SH-SY5Y (cell line): ENCODE measurements around the gene TACC3.

Experiments used
- GATA2 ChIP-seq: IDR thresholded peaks from 2 replicates; pipeline ENCODE4 v1.6.1; 2011; ENCODE audit warnings: mild to moderate bottlenecking, low read depth, low read length
- GATA3 ChIP-seq: IDR thresholded peaks from 2 replicates; pipeline ENCODE4 v1.6.1; 2011; ENCODE audit warnings: low read depth, mild to moderate bottlenecking, low read length, moderate library complexity

The TACC3 gene

DNA sequence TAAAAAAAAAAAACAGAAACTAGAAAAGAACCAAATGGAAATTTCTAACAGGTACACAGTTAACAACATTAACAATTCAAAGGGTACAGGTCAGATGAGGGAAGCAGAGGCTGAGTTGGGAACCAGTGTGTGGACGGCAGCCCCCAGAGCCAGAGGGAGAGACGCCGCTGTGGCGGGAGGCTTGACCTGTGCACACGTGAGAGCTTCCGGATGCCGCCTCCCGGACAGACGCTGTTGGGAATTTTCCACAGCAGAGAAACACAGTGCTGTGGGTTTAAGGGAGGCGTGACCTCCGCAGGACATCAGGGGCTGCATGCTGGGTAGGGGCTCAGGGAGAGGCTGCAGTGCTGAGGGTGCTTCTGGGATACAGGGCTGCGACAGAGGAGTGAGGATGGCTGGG lies 22.2 kb downstream of the TACC3 start:
- TF ChIP-seq GATA2 (no peak), GATA3 (no peak)

DNA sequence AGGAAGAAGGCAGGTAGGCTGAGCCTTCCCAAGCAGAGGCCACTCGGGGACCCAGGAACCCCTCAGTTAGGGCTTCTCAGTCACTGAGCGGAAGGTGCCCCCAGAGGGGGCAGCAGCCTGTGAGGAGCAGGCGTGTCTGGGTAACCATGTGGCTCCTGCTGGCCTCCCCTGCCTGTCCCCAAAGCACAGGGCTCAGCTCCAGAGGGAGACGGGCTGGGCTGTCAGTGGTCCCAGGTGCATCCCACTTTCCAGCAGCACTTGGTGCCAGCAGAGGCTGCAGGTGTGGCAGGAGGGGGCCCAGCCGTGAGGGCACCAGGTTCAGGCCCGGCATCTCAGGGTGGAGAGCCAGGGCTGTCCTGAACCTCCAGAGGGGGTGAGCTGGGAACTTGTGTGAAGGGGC lies 22.7 kb downstream of the TACC3 start:
- TF ChIP-seq GATA2 (no peak), GATA3 (no peak)

DNA sequence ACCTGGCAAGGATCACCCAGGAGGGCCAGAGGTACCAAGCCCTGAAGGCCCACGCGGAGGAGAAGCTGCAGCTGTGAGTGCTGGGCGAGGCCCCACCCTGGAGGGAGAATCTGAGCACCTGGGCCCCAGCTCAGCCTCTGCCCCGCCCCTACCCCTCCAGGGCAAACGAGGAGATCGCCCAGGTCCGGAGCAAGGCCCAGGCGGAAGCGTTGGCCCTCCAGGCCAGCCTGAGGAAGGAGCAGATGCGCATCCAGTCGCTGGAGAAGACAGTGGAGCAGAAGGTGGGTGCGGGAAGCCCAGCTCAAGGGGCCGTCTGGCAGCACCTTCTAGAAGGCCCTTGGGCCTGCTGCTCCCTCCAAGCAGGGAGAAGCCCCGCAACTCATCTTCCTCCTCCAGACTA lies 23.2 kb downstream of the TACC3 start:
- TF ChIP-seq GATA3 (no peak), GATA2 (no peak)

DNA sequence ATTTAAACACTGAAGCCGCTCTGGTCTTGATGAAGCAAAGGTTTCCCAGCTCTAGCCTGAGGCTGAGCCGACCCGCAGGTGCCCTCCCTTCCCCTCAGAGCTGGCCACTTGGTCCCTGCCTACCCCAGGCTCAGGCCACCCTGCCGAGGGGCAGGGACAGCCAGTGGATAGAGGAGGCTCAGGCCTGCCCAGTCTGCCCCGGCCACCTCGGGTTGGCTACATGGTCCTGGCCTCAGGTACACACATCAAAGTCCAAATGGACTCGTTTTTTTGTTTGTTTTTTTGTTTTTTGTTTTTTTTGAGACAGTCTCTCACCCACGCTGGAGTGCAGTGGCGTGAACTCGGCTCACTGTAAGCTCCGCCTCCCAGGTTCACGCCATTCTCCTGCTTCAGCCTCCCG lies 23.8 kb downstream of the TACC3 start:
- TF ChIP-seq GATA3 (no peak), GATA2 (no peak)

DNA sequence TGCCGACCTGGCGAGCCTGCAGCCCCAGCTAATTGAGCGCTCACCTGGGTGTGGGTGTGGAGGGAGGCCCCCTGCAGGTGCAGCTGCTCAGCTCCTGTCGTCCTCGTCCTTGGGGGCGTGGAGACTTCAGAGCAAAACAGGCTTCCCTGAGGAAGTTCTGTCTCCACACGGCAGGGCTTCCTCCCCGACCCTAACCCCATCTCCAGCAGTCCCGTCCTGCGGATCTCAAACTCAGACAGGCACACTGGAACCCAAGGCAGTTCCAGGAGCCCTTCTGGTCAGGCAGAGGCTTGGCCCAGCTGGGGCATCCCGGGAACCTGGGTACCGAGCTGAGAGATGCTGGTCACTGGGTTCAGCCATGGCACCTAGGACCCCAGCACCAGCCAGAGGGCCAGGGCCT lies 24.4 kb downstream of the TACC3 start:
- no peak for TF ChIP-seq GATA3
- no peak for TF ChIP-seq GATA2

DNA sequence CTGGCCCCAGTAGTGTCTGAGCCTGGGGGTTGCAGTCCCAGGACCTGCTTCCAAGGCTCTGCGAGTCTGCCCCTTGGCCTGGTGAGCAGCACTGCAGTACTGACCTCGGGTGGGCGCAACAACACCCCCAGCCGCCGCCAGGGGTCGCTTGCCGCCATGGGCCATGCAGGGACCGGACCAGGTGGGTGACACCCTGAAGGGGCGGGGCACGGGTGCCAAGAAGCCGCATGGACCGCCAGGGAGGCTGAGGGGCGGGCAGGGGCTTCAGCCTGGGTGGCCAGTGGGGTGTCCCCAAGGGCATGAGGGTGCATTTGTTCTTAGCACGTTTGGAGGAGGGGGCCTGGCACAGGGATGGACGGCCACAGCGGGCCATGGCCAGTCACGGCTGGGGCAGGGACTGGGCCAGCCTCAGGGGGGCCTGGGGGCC lies 25.0 kb downstream of the TACC3 start:
- TF ChIP-seq GATA3 (no peak), GATA2 (no peak)

DNA sequence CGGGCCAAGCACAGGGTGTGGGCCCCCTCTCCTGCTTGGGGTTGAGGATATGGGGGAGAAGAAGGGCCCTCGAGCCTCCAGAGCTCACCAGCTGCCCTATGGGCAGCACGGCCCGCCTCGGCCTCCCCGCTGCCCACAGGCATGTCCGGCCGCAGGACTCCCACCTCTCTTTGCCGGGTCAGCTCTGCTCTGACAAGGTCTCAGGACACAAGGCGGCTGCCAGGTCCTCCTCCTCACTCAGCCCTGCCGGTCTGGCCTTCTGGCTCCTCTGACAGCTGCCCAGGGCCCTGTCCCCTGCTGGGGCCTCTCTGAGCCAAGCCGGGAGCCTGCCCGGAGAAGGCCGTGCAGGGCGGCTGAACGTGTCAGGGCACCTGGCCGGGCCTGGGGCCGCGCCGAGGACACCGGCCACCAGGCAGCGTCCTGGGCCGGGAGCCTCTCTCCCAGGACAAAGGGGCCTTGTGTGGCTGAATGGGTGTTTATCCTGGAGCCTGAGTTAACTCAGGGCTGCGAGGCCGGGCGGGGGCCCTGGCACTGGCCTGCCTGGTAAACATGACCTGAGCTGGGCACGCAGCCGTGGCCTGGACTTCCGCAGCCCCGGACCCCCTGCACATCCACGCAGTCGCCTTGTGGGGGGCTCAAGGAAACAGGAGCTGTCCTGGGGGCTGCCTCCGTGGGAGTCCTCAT lies 25.7 kb downstream of the TACC3 start:
- no peak for TF ChIP-seq GATA3
- no peak for TF ChIP-seq GATA2

DNA sequence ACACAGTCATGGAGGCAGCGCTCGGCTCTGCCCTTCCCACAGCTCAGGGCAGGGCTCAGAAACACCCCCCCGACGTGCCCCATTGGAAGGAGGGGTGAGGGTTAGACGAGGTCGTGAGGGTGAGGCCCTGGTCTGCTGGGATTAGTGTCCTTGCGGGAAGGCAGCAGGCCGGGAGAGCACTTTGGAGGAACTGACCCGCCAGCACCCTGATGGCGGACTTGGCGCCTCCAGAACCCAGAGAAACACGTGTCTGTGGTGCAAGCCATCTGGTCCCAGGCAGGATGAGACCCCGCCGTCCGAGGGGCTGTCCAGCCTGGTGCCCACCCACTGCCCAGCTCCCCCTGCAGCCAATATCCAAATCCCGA lies 26.3 kb downstream of the TACC3 start:
- TF ChIP-seq GATA2 (no peak), GATA3 (no peak)

DNA sequence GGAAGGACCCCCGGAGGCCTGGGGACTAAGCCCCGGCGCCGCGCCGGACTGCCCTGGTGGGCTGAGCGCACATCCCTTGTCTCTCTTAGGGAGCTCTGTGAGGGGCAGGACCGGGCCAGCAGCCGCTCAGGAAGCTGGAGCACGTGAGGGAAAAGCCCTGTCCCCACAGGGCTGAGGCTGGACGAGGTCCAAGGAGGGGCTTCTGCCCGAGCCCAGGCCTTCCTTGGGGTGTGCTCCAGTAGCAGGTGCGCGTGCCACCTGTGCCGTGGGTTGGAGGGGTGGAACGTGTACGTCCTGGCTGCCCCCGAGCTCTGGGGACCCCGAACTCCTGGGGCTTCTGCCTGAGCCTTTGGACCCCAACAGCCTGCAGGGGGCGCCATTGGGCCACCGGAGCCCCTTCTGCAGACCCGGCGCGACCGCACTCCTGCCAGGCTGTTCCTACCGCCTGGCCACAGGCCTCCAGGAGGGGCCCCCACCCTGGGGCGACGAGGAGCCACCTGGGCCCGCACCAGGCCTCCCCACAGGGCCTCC lies 27.2 kb downstream of the TACC3 start:
- TF ChIP-seq GATA3 (no peak), GATA2 (no peak)

DNA sequence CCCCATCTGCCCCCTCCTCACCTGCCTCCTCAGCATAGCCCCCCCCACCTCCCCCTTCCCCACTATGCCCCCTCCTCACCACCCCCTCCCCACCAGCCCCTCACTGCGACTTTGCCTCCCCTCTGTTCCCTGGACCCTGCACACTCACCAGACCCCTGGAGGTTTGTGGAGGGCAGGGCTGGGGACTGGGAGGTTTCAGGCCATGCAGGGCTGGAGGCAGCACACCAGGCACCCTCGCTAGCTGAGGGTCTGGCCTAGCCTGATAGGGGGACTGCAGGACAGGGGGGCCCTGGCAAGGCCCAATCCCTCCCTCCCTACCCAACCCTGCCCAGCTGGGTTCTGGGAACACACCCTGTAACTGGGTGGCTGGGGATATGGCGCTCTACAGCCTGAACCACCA lies 28.0 kb downstream of the TACC3 start:
- TF ChIP-seq GATA2: no peak
- no peak for TF ChIP-seq GATA3

DNA sequence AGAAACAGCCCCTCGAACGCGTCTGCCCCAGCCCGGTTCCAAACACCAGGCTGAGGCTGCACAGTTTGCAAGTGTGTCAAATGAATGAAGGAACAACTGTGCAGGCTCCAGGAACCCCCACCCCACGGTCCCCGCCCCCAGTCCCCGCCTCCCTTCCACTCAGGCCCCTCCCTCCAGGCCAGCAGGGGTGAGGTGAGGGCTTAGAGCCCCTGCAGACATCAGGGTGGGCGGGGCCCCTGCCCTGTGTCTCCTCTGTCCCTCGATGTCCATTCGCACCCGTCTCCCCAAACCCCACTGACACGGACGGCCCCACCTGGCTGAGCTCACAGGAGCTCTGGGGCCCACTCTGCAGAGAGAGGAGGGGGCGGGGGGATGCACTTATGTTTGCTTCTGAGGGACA lies 28.5 kb downstream of the TACC3 start:
- TF ChIP-seq GATA3 (no peak), GATA2 (no peak)

DNA sequence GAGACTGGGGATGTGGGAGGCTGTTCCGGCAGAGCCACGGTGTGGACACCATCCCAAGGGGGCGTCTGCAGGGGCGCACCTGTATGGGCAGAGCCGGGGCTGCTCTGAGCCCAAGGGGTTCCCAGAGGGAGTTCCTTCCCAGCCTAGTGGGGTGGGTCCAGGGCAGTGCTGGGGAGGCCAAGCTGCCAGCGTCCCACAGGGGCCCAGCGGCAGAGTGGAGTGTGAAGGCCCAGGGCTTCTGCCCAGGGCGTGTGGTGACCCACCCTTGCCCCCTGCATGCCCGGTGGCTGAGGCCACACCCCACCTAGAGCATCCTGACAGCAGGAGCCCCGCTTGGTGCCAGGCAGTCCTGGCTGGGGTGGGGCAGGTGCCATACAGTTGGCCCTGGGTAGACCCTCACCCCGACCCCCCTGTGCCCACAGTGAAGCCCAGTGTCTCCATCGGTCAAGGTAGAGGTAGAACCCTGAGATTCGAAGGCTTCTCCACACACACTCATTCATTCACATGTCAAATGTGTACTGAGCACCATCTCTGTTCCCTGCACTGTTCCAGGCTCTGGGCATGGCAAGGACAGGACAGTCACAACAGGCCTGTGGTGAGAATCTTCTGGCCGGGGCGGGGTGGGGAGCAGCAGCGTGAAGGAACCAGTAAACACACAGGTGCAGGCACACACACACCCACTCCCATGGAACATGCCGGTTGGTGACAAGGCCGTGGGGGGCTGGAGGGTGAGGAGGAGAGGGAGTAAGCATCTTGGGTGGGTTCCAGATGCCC lies 29.2 kb downstream of the TACC3 start:
- TF ChIP-seq GATA2: no peak
- no peak for TF ChIP-seq GATA3

DNA sequence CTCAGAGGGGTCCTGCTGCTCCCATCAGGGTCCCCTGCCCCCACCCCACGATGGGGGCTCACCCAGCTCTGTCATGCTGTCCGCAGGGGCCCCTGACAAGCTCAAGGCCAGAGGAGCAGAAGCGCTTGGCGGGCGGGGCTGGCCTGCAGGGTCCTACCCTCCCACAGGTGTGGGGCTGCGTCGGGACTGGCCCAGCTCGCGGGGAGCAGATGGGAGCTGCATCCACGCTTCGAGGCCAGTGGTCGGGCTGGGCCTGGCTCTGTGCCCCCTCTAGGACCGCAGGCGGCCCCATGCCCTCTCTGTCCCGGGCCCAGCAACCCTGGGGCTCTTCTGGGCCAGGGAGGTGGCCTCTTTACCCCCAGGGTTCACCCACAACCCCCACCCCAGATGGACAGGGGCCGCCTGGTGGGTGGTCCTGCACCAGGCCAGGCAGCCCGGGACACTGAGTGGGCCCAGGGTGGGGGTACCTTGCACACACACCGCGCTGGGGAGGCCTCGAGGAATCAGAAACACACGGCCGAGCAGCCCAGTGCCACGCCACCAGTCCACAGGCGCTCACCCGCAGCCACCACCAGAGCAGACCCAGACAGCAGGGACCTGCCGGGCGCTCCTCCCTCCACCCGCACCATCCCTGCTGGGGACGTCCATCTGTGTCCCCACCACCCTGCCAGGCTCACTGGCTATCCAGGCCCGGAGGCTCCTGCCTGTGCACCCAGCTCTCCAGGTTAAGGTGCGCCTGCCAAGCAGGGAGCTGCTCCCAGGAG lies 30.0 kb downstream of the TACC3 start:
- TF ChIP-seq GATA3 (no peak), GATA2 (no peak)

DNA sequence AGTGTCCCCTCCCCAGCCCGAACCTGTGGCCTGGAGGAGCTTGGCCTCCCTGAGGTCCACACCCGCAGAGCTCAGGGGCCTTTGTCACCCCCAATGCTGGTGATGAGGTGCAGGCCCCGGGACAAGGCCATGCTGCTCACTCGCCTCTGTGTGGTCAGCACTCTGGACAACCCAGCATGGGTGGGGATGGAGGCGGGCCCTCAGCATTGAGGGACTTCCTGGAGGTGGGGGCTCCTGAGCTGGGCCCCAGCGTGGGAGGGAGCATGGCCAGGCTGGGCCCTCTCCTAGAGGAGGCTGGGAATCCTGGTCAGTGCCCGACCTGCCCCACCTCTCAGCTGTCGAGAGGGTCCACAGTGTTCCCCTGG lies 30.6 kb downstream of the TACC3 start:
- no peak for TF ChIP-seq GATA2
- TF ChIP-seq GATA3: no peak
